ENCODE results near the gene TLX2.

The TLX2 gene

DNA sequence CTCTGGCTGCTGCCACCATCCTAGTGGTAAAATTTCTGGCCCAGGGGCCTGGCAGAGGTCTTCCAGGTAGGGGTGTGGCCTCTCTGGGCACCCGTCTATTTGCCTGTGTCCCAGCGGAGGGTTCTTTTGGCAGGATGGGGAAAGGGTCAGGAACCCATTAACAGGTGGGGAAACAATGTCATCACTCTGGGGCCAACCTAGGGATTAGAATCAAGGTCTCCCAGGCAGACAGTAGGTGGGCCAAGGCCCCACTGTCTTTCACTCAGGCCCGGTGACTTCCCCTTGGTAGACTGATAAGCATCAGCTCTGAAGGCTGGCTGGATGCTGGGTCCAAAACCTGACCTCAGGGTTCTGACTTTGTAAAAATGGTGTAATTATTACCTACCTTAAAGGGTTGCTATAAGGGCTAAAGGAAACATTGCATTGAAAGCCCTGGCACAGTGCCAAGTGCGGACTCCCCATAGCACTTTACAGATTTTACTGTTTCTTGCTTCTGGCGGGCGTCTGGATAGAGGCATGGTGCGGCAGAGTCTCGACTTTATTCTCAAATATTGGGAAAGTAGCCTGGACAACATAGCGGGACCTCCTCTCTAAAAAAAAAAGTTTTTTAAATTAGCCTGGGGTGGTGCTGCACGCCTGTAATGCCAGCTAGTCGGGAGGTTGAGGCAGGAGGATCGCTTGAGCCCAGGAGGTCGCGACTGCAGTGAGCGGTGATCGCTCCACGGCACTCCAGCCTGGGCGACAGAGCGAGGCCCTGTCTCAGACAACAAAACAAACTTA lies 17.1 kb upstream of the TLX2 start:
- H3K4me3 ChIP-seq (ENCODE audit: low read depth, low read length) = no peak overlapping the region

DNA sequence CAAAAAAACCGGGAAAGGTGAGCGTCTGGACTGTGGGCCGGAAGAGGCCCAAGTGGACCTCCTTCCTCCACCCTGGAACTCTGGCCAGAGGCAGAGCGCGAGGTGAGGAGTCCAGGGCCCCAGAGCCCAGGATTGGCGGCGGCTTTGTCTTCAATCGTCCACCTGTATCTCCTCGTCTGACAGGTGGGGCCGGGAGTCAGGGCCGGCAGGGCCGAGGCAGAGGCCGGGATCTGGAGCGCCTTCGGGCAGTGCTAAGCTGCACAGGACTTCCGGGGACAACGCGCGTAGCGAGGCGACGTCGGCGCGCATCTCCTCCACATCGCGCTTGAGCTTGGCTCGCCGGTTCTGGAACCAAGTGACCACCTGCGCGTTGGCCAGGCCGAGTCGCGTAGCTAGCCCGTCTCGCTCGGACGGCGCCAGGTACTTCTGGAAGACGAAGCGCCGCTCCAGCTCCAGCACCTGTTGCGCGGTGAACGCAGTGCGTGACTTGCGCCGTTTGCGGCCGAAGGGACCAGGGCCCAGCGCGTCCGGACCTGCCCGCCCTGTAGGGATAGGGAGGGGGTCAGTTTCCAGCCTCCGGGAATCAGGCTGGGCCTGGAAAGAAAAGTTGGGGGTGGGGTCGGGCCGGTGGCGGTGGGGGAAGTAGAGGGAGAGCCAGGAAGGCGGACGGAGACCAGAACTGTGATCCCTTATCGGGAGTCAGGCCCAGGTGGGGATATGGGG lies 16.3 kb upstream of the TLX2 start:
- H3K4me3 ChIP-seq (ENCODE audit: low read depth, low read length) = peak overlapping the region; percentile 29

- H3K4me3 ChIP-seq (ENCODE audit: low read depth, low read length) = peak overlapping the region; percentile 29
Observed at GRCh38 chr2:74498500-74499266, 15.6 kb upstream of the TLX2 start.

DNA sequence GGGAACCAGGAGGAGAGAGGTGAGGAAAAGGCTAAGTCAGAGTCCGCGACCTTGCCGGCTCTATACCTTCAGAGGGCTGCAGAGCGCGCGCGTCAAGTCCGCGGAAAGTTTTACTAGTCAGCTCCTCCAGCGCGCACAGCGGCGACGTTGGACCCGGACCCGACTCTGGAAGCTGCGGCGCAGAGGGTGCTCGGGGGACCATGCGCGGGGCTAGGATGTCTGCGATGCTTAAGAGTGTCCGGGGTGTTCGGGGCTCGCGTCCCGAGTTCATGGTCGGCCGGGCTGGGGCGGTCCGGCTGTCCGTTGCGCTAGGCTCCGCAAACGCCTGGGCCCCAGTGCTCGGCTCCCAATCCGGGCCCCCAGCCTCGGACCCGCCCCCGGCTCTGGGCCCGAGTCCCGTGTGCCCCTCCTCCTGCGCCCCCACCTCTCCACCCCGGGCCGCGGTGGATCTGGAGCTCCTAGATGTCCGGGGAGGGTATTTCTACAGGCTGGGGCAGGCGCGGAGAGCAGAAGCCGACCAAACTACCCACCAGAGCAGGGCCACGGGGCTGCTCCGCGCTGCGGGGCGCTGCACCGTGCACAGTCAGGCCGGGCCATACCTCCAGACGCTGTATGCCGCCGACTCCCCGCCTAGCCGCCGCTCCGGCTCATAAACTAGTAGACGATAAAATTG lies 14.8 kb upstream of the TLX2 start, which contains the start of gene LBX2:
LBX2 (minus strand) TSS at position 337 of the 673 bp plus-strand sequence; CDS start at position 271, 66 bp downstream.
- peak within 1 kb of the TSS; percentile 20 for H3K4me3 ChIP-seq (ENCODE audit: low read depth, low read length)

GRCh38 chr2:74499940-74500577 lies 14.2 kb upstream of the TLX2 start:
- H3K4me3 ChIP-seq (ENCODE audit: low read depth, low read length) = no peak overlapping the region

- no peak overlapping the region for H3K4me3 ChIP-seq (ENCODE audit: low read depth, low read length)
Observed at GRCh38 chr2:74500578-74500946, 13.7 kb upstream of the TLX2 start.

- no peak overlapping the region for H3K4me3 ChIP-seq (ENCODE audit: low read depth, low read length)
Observed at GRCh38 chr2:74501335-74502071, 12.7 kb upstream of the TLX2 start.

DNA sequence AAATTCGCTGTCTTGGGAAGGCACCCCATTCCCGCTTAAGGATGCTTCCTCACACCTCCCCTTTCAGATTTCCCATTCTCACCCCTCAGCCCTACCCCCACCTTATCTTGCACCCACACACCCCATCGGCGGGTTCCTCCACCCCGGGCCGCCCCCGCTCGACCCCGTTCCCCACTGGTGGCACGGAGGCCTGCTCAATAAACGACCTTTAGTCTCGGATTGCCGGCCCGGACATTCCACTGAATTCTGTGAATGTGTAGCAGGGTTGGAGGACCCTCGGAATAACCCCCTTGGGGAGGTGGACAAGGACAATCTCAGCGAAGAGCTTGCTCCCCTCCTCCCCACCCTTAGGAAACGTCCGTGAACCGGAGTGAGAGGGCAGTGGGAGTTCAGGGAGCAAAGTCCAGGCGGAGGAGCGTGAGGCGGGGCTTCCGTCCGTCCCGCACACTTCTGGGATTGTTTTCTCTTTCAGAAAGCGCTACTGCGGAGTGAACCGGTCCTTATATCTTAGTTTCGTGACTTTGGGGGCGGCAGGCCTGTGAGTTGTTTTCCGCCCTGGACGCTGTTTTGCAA lies 12.0 kb upstream of the TLX2 start:
- peak overlapping the region; percentile 24 for H3K4me3 ChIP-seq (ENCODE audit: low read depth, low read length)

GRCh38 chr2:74502720-74503505 lies 11.3 kb upstream of the TLX2 start:
- peak overlapping the region; percentile 24 for H3K4me3 ChIP-seq (ENCODE audit: low read depth, low read length)

- peak overlapping the region; percentile 24 for H3K4me3 ChIP-seq (ENCODE audit: low read depth, low read length)
Observed at GRCh38 chr2:74503506-74504475, 10.5 kb upstream of the TLX2 start.

- no peak overlapping the region for H3K4me3 ChIP-seq (ENCODE audit: low read depth, low read length)
Observed at GRCh38 chr2:74504591-74504990, 9.7 kb upstream of the TLX2 start.

- H3K4me3 ChIP-seq (ENCODE audit: low read depth, low read length) = no peak overlapping the region
Observed at GRCh38 chr2:74505448-74506246, 8.6 kb upstream of the TLX2 start.

DNA sequence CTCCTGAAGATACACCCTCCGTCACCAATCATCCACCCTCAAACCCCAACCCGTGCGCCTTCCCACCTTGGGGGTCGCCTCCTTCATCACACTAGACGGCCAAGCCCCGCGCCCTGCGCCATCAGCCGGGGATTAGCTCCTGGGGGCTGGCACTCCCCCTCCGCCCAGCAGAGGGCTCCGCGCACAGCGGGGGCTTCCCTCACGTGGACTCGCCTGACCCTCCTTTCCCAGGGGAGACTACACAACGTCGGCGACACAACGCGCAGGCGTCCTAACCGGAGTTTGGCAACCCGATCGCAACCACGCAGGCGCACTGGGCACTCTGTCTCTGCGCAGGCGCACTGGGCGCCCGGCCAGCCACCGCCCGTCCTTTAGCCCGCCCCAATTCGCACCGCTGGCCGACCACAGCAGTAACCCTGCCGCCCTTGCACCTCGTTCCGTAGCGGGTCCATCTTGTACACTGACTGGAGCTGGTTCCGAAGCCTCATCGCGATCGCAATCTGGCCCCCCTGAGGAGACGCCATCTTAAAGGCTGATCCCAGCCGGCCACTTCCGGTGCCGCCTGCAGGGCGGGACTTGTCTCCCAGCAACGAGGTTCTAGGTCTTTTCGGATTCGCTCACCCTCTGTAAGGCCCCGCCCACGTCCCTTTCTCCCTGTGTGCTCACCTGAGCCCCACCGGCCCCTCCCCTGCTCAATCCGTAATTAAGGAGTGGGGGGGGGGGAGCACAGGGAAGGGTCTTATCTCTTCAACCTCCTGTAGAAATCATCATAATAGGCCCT lies 6.9 kb upstream of the TLX2 start, which contains the start of gene PCGF1:
PCGF1 (minus strand) TSS at position 551 of the 781 bp plus-strand sequence; CDS start at position 524, 27 bp downstream.
- H3K4me3 ChIP-seq (ENCODE audit: low read depth, low read length) = peak within 1 kb of the TSS; percentile 99

- H3K4me3 ChIP-seq (ENCODE audit: low read depth, low read length) = peak overlapping the region; percentile 99
Observed at GRCh38 chr2:74507926-74508520, 6.2 kb upstream of the TLX2 start.

DNA sequence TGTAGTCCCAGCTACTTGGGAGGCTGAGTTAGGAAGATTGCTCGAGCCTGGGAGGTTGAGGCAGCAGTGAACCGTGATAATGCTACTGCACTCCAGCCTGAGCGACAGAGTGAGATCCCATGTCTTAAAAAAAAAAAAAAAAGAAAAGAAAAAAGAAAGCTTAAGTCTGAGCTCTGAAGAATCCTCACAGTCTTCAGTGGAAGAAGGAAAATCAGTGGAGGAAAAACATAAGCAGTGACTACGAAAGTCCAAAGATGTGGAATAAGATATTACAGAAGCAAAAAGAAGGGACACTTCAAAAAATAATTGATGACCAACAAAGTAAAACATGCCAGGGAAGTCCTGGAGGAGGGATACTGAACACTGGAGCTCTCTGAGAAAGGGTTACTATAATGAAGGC lies 4.0 kb upstream of the TLX2 start:
- H3K4me3 ChIP-seq (ENCODE audit: low read depth, low read length) = no peak overlapping the region
